GM19351 (cell line): ENCODE results near the gene TNFRSF6B.
"Not testable (repeated sequence)": the region's sequence is repeated elsewhere in the genome, so short reads cannot be mapped to it uniquely, and the experiment has no call there.

Experiments used
- ATAC-seq: cut with Tn5 transposase; IDR thresholded peaks from one replicate; pipeline ENCODE4 v1.9.1; 2021; ENCODE audit warnings: mild to moderate bottlenecking, moderate library complexity; ENCODE audit not compliant: unreplicated experiment

The TNFRSF6B gene

GRCh38 chr20:63706027-63706695, 9.7 kb downstream of the TNFRSF6B start:
- no peak for ATAC-seq

GRCh38 chr20:63706852-63707557, 10.6 kb downstream of the TNFRSF6B start:
- peak; percentile 32 for ATAC-seq

- ATAC-seq: peak; percentile 76
Measured at GRCh38 chr20:63707558-63708300, 11.3 kb downstream of the TNFRSF6B start, which contains the start of the genes ARFRP1 and ZGPAT. TSS of gene ARFRP1 (minus strand) at chr20:63707976. CDS start at chr20:63707091, 885 bp downstream. TSS of gene ZGPAT (plus strand) at chr20:63708039. CDS start at chr20:63708581, 542 bp downstream.

- ATAC-seq: no peak
Measured at GRCh38 chr20:63708301-63709148, 12.1 kb downstream of the TNFRSF6B start.

GRCh38 chr20:63709149-63709527, 12.7 kb downstream of the TNFRSF6B start:
- ATAC-seq: no peak

- no peak for ATAC-seq
Measured at GRCh38 chr20:63711085-63711645, 14.7 kb downstream of the TNFRSF6B start.

GRCh38 chr20:63712191-63712590, 15.7 kb downstream of the TNFRSF6B start:
- no peak for ATAC-seq

GRCh38 chr20:63714858-63715257, 18.4 kb downstream of the TNFRSF6B start:
- ATAC-seq: no peak

- ATAC-seq: no peak
Measured at GRCh38 chr20:63718996-63719395, 22.5 kb downstream of the TNFRSF6B start.

GRCh38 chr20:63722967-63723622, 26.6 kb downstream of the TNFRSF6B start:
- not testable (repeated sequence) for ATAC-seq

- ATAC-seq: not testable (repeated sequence)
Measured at GRCh38 chr20:63730189-63730733, 33.8 kb downstream of the TNFRSF6B start.

- no peak for ATAC-seq
Measured at GRCh38 chr20:63731410-63731809, 35.0 kb downstream of the TNFRSF6B start.

GRCh38 chr20:63732118-63733095, 36.0 kb downstream of the TNFRSF6B start:
- no peak for ATAC-seq

GRCh38 chr20:63733117-63733516, 36.7 kb downstream of the TNFRSF6B start:
- ATAC-seq: no peak

GRCh38 chr20:63733579-63734081, 37.2 kb downstream of the TNFRSF6B start:
- no peak for ATAC-seq

- ATAC-seq: no peak
Measured at GRCh38 chr20:63734111-63734945, 37.9 kb downstream of the TNFRSF6B start.
